GM10266 (cell line): ENCODE data around the gene ADGRA1.

Experiments used
- DNase-seq: peaks from one replicate; pipeline ENCODE4 v3.0.0; 2012; ENCODE audit errors: extremely low spot score
- TF ChIP-seq, protein P1 (sequence below): IDR thresholded peaks from 2 replicates; pipeline ENCODE4 v1.5.1; 2012; ENCODE audit warnings: mild to moderate bottlenecking, low read depth; ENCODE audit not compliant: control insufficient read depth, insufficient read depth; ENCODE audit errors: missing control alignments

The ADGRA1 gene

DNA sequence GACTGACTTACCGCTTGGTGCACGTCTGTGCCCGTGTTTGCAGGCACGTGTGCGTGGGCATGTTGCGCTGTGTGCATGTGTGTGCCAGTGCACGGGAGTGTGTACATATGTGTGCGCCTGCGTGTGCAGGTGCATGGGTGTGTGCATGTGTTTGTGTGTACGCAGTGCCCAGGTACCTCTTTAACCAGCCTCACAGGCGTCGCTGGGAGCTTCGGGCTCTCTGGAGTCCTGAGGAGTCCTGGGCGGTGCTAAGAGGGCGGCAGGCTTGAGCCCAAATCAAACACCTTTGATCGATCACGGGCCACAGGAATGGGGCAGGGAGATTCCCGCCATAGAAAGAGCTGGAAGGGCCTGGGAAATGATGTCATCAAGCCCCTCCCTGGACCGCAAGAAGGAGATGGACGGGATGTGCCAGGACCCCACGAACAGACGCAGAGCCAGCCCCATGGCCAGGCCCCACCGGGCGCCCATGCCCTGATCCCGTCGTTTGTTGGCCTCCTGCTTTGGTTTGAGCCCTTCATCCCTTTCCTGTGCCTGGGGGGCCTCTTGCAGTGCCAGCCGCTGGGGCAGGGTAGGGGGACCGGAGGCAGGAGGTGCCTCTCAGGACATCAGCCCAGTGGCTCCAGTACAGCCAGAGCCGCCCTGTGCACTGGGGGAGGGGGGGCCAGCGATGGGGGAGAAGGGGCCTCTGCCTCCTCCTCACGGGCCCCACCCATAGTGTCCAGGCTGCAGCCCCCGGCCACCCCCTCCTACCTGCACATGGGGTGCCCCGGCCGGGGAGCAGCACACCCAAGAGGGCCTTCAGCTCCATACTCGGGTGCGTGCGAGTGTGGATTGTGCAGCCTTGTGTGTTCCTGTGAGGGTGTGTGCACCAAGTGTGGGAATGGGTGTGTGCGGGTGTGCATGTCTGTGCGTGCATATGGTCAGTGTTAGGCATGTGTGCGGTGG lies 78.1 kb downstream of the ADGRA1 start:
- TF ChIP-seq, protein P1, sequence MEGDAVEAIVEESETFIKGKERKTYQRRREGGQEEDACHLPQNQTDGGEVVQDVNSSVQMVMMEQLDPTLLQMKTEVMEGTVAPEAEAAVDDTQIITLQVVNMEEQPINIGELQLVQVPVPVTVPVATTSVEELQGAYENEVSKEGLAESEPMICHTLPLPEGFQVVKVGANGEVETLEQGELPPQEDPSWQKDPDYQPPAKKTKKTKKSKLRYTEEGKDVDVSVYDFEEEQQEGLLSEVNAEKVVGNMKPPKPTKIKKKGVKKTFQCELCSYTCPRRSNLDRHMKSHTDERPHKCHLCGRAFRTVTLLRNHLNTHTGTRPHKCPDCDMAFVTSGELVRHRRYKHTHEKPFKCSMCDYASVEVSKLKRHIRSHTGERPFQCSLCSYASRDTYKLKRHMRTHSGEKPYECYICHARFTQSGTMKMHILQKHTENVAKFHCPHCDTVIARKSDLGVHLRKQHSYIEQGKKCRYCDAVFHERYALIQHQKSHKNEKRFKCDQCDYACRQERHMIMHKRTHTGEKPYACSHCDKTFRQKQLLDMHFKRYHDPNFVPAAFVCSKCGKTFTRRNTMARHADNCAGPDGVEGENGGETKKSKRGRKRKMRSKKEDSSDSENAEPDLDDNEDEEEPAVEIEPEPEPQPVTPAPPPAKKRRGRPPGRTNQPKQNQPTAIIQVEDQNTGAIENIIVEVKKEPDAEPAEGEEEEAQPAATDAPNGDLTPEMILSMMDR = no peak
- no peak for DNase-seq

DNA sequence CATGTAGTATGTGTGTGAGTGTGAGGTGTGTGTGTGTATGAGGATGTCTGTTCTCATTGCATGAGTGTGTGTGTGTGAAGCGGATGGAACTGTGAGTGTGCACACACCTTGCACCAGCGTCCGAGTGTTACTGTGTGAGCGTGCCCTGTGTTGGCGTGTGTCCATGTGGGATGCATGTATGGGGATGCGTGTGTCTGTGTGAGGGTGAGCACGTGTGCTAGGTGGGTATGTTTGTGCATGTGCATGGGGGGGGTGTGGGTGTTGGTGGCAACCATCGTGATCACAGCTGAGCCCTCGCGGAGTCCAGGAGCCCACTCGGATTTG lies 78.7 kb downstream of the ADGRA1 start:
- DNase-seq = no peak
- TF ChIP-seq, protein P1 = no peak

DNA sequence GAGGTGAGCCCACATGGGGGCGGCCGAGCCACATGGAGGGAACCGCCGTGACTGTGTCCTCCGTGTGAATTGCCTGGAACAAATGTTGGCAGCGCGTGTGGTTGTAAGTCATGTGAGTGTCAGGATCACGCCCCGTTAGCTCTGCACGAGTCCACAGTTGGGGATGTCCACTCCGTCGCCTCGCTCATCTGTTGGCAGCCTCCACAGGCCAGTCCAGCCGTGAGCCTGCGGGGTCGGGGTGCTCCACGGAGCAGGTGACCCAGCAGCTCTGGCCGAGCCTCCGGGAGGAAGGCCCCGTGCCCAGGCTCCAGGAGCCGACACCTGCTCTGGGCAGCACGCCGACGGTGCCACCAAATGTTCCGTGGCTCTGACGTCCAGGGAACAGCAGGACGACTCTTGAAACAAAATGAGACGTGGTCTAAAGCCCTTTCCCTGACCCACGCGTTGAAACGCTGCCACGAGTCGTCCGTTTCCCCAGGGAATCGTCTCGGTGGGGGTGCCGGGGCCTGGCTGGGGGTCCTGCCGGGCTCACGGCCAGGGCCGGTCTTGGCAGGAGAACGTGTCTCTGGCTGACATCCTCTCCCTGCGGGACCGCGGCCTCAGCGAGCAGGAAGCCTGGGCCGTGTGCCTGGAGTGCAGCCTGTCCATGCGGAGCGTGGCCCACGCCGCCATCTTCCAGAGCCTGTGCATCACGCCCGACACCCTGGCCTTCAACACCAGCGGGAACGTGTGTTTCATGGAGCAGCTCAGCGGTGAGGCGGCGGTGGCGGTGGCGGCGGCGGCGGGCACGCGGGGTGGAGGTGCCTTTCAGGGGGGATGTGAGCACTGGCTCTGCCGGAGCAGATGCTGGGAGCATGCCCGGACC lies 79.3 kb downstream of the ADGRA1 start:
- TF ChIP-seq, protein P1 = no peak

DNA sequence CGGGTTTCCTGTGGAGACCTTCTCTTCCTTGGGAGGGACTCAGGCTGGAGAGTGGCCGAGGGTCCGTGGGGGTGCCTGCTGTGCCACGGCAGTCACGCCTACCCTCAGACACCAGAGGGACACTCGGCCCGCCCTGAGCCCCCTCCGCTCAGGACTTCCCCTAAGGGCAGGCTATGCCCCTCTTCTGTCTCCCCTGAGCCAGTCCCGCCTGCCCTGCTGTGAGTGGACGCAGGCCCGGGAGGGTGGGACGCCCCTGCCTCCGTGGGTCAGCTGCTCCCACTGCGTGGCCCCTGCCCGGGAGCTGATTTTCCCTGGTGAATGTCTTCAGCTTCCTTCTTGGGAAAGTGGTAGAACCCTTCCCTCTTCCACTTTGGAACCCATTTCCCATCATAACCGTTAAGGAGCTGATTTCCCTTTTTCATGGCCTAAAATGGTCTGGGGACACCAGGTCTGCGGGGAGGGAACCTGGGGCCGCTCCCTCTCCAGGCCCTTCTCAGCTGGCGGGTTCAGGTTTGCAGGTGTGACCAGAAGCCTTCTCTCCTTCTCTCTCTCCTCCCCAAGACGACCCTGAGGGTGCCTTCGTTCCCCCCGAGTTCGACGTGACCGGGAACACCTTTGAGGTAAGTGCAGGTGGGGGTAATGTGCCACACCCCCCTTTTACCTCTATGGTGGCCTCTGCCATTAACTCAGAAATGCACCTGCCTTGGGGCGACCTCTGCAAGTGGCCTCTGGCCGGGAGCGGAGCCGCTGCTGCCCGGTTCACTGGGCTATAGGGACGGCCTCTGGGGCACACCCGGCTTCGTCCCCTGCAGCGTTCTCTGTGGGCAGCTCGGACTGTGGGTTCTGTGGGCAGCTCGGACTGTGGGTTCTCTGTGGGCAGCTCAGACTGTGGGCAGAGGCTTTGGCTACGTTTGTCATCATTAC lies 80.2 kb downstream of the ADGRA1 start:
- TF ChIP-seq, protein P1 = no peak
- DNase-seq = no peak

More for the DNA sequence above, 79.3 kb downstream of the ADGRA1 start:
- no peak for DNase-seq

DNA sequence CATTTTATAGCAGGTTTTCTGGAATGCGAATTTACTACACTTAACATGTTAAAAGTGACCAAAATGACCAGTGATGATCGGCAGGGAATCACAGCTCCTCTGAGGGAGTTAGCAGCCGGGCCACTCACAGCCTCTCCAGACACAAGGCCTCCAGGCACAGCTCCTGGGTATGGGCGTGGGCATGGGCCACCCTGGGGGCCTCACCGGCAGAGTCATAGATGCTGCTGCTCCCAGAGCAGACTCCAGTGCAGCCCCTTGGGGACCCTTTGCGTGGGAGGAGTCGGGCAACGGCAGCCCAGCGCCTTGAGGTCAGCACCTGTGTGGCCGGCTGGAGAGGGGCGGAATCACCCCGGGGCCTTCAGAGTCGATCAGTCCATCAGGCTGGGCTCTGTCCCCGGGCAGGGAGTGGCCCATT lies 80.9 kb downstream of the ADGRA1 start:
- DNase-seq = no peak
- TF ChIP-seq, protein P1 = no peak

DNA sequence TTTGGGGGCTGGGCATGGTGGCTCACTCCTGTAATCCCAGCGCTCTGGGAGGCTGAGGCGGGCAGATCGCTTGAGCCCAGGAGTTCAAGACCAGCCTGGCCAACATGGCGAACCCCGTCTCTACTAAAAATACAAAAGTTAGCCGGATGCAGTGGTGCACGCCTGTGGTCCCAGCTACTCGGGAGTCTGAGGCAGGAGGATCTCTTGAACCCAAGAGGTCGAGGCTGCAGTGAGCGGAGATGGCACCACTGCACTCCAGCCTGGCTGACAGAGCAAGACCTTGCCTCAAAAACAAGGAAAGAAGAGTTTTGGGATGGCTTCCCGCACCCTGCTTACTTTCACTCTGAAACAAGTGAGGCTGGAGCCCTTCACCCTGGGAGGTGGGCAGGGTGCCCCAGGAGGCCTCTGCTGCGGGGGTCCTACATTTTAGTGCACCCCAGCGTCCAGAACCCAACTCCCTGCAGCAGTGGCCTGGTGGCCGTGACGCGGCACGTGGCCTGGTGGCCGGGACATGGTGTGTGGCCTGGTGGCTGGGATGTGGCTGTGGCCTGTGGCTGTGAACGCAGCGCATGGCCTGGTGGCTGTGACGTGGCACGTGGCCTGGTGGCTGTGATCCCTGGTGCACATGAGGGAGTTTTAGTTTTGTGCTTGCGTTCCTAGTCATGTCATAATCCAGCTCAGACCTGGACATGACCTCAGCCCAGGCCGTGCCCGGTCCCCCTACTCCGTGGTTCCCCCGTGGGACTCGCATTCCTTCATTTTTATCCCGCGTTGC lies 81.6 kb downstream of the ADGRA1 start:
- TF ChIP-seq, protein P1 = no peak
- DNase-seq = no peak
